ES-I3 (cell line): Measurements from ENCODE around the gene FBN2.

ENCODE experiments used
- H3K36me3 ChIP-seq: 2 replicates; pipeline ENCODE4 v1.6.1; 2013; ENCODE audit warnings: mild to moderate bottlenecking, low read length, control low read depth, moderate library complexity; ENCODE audit not compliant: insufficient read depth
- H3K4me1 ChIP-seq: 2 replicates; pipeline ENCODE4 v1.6.1; 2013; ENCODE audit warnings: mild to moderate bottlenecking, control low read depth, low read length; ENCODE audit not compliant: insufficient read depth
- H3K9ac ChIP-seq: 2 replicates; pipeline ENCODE4 v1.6.1; 2013; ENCODE audit warnings: low read depth, mild to moderate bottlenecking, low read length, moderate library complexity
- H3K9me3 ChIP-seq: 2 replicates; pipeline ENCODE4 v1.6.1; 2013; ENCODE audit warnings: mild to moderate bottlenecking, low read length, moderate library complexity; ENCODE audit not compliant: control insufficient read depth, insufficient read depth

The FBN2 gene

DNA sequence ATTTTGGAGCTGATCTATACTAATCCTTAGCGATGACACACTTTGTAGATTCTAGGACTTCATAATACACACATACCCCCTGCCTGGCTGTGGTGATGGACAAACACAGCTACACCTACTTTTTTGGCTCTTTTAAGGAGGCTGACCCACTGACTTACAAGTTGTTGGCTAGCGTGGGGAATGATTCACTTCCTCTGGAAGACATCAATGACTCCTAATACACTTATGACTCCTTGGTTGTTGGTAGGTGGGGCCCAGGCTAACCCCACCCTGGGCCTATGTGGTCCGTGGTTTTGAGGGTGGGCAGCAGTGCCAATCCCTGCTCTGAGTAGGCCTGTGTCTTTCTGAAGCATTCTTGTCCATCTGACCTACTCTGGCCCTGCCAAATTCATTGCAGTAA lies 310.0 kb downstream of the FBN2 start:
- no peaks in the 10 kb centered on the region for H3K9me3 ChIP-seq
- no peaks in the 10 kb centered on the region for H3K36me3 ChIP-seq
- no peaks in the 10 kb centered on the region for H3K4me1 ChIP-seq
- no peak overlapping the region for H3K9ac ChIP-seq

DNA sequence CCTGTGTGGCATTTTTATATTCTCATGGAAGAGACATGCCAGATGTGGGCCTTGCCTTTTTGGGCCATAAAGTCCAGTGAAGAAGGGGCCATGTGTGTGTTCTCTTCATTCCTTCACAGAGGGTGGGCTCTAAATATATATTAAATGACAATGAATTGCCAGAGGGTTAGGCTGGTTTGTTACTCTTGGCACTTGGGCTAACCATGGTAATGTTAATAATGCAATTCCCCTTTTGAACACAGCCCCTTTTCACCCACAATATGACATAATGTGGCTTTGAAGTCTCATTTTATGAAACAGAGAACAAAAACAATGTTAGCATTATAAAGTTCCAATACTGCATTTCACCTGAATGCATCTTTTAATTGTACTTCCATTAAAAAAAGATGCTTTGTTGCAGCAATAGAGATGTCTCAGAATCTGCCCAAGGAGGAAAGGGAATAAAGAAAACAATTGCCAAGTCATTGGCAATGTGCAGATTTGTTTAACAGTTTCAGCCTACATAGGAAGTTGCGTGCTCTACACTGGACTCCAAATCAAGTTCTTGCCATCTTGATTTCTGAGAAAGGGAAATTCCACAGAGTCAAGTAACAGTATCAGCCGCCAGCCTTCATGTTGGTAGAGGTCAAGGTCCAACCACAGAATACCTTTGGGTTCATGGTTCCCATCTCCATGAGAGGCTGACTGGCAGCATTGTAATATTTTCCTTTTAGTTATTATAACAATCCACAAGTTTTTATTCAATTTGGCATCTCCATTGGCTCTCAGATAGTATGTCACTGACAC lies 312.6 kb downstream of the FBN2 start:
- no peak overlapping the region for H3K9ac ChIP-seq
- no peaks in the 10 kb centered on the region; the same call in 1 of the 2 replicates for H3K9me3 ChIP-seq
- no peaks in the 10 kb centered on the region for H3K36me3 ChIP-seq
- H3K4me1 ChIP-seq = no peaks in the 10 kb centered on the region

DNA sequence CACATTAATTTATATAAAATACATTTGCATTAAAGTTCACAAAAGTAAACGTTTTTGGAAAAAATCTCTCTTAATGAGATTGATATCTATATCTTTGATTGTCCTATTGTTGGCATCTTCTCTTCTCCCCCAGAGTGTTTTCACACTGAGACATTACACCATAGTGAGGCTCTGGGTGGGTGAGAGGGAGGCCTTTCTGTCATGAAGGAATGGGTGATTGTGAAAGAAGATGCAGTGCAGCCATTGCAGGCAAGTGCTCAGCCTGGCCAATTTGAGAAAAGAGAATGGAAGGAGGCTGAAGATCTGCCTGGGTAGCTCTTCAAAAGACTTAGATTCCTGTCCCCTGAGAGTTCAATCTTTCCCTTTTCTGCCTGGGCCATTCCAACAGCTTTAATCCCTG lies 313.7 kb downstream of the FBN2 start:
- Histone ChIP-seq H3K9ac (no peak overlapping the region), H3K4me1 (no peaks in the 10 kb centered on the region), H3K36me3 (no peaks in the 10 kb centered on the region), H3K9me3 (no peaks in the 10 kb centered on the region; the same call in 1 of the 2 replicates)

DNA sequence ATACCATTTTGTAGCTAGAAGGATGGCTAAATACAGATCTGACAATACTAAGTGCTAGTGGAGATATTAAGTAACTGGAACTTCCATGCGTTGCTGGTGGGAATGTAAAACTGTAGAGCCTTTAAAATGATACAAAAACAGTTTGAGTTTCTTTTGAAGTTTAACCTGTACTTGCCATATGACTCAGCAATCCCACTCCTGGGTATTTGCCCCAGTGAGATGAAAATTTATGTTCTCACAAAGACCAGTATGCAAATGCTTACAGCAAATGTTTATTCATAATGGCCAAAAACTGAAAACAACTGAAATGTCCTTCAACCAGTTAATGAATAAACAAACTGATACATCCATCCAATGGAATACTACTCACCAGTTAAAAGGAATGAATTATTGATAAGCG lies 317.2 kb downstream of the FBN2 start:
- no peaks in the 10 kb centered on the region; the same call in 1 of the 2 replicates for H3K9me3 ChIP-seq
- no peak overlapping the region for H3K9ac ChIP-seq
- no peaks in the 10 kb centered on the region for H3K36me3 ChIP-seq
- no peaks in the 10 kb centered on the region for H3K4me1 ChIP-seq

DNA sequence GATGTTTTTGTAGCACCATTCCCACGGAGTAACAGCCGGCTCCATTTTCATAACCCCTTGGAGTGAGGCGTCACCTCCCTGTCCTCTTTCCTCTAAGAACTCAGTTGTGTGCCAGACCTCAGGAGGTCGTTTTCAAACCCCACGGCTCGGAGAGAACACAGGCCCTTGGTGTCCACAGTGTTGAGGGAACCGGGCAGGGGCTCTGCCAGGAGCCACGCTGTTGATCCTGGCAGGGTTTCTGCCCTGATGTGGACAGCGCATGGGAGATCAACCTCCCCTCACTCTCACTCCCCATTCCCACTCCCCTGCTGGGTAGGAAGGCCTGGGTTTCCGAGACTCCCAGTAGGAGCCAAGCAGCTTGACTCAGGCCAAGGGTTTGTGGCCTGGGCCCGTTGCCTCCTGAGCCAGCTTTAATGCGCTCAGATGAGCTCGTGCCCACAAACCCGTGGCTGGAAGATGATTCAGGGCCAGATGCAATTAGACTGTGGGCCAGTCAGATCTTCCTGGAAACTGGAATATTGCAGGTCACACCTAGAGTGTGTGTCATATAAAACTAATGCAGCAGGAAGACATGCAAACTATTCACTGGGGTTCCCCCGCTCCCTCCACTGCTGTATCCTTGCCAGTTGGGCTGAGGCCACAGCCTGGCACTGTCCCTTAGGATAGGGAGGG lies 321.0 kb downstream of the FBN2 start:
- Histone ChIP-seq H3K9me3 (no peaks in the 10 kb centered on the region; the same call in 1 of the 2 replicates), H3K36me3 (no peaks in the 10 kb centered on the region), H3K9ac (no peak overlapping the region), H3K4me1 (no peaks in the 10 kb centered on the region)

DNA sequence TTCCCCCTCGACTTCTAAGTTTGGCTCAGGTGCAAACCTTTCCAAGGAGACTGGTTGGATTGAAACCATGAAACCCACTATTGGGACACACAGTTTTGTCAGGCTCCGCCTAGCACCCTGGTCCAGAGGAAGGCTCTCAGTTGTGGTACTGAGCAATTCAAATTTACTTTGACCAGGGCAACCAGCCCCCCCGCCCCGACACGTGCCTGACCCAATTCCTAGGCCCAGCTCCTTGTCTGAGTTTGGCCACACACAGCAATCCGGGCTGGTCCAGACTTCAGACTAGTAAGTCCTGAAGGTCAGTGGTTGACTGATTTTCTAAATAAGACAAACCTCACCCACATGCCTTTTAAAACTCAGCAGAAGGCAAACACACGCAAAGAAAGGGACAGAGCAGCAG lies 321.8 kb downstream of the FBN2 start:
- H3K9ac ChIP-seq = no peak overlapping the region
- H3K4me1 ChIP-seq = no peaks in the 10 kb centered on the region
- no peaks in the 10 kb centered on the region; the same call in 1 of the 2 replicates for H3K9me3 ChIP-seq
- H3K36me3 ChIP-seq = no peaks in the 10 kb centered on the region

DNA sequence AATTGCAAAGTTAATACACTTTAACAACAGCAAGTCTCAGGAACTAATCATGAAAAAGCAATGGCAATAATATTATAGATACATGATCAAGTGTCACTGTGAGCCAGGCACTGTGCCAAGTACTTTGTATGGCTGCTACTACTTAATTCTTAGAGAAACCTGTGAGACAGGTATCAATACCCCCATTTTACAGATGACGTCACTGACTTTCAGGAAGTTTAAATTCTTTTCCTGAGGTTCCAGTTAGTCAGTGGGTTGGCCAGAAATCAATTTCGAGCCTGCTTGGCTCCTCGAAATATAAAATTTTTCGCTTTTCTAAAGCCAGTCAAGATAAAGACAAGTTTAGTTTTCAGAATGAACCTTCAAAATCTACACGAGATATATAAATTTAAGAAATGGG lies 324.2 kb downstream of the FBN2 start:
- H3K36me3 ChIP-seq = no peaks in the 10 kb centered on the region
- no peaks in the 10 kb centered on the region for H3K9me3 ChIP-seq
- no peaks in the 10 kb centered on the region for H3K4me1 ChIP-seq
- H3K9ac ChIP-seq = no peak overlapping the region

DNA sequence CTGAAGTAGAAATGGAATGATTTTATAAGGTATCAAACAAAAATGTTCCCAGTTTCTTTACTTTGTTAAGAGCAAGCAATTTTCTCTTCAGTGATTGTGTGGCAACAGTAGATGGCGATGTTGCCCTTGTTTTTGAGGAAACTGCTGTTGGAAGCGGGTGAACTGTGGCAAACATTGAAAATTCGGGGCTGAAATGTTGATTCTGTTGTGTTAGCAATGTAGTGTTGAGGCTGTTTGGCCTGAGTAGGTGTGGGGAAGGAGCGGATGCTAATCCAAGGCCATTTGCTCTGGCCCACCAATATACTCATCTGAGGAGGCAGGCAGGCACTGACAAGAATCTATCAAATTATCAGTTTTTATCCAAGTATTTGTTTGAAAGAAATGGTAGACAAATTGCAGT lies 324.7 kb downstream of the FBN2 start:
- H3K4me1 ChIP-seq = no peaks in the 10 kb centered on the region
- H3K9ac ChIP-seq = no peak overlapping the region
- no peaks in the 10 kb centered on the region for H3K9me3 ChIP-seq
- H3K36me3 ChIP-seq = no peaks in the 10 kb centered on the region

DNA sequence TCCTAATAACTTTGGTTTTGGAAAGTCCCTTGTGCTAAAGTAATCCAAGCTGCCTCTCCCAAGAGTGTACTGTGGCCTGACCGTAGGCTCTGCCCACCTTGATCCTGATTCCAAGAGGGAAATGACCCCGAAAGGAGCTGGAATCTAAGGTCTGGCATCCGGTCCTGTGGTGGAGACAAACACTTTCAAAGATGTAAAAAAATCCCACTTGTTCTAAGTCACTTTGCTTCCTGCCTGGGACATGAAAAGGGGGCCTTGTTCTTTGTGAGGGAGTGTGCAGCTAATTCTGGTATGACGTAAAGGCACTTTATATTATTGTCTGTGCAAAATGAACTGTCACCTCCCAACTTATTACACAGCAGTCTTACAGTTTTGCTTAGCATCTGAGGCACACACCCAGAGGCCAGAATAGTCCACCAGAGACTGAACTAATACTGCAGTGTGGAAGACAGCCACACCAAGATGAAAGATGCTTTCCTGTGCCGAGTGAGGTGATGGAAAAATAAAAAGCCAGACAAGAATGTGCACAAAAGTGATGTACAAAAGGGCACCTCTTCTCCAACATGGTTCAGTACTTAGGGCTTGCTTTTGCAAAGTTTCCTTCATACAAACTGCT lies 325.7 kb downstream of the FBN2 start:
- Histone ChIP-seq H3K36me3 (no peaks in the 10 kb centered on the region), H3K4me1 (no peaks in the 10 kb centered on the region), H3K9ac (no peak overlapping the region), H3K9me3 (no peaks in the 10 kb centered on the region)

DNA sequence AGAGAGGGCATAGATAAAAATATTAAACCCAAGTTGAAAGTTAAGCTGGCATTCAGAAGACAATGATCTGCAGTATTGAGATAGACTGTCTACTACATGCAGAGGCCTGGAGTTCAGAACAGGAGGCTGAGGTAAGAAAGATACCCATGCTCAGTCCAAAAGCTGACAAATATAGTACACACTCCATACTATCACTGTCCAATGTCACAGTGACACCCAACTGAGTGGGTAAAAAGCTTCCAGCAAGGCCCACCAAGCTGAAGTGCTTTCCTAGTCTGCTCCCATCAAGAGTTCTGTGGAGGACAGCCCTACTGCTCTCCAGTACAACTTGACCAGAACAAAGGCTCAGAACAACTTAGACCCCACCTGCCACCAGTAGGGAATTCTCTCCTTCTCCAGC lies 329.6 kb downstream of the FBN2 start:
- H3K9ac ChIP-seq = no peak overlapping the region
- H3K9me3 ChIP-seq = no peaks in the 10 kb centered on the region
- no peaks in the 10 kb centered on the region for H3K4me1 ChIP-seq
- H3K36me3 ChIP-seq = no peaks in the 10 kb centered on the region
